Effector memory CD4-positive, alpha-beta T cell (primary cell): Measurements from ENCODE around the gene UCKL1.

Source experiments
- DNase-seq, 3 donors: peaks; one replicate each; pipeline ENCODE4 v3.0.0-alpha.2; 2020
- H3K27ac ChIP-seq: 2 replicates; pipeline ENCODE4 v1.7.0; 2013; ENCODE audit warnings: mild to moderate bottlenecking, low read length, moderate library complexity; ENCODE audit not compliant: insufficient read depth, poor library complexity, severe bottlenecking
- H3K27me3 ChIP-seq: replicated peaks from 2 replicates; pipeline ENCODE4 v1.7.0; 2013; ENCODE audit warnings: mild to moderate bottlenecking, low read length; ENCODE audit not compliant: insufficient read depth, control insufficient read depth, poor library complexity, severe bottlenecking
- H3K36me3 ChIP-seq: 2 replicates; pipeline ENCODE4 v1.7.0; 2013; ENCODE audit warnings: mild to moderate bottlenecking, low read length, moderate library complexity; ENCODE audit not compliant: control insufficient read depth, insufficient read depth
- H3K4me1 ChIP-seq: 2 replicates; pipeline ENCODE4 v1.7.0; 2013; ENCODE audit warnings: low read length, mild to moderate bottlenecking; ENCODE audit not compliant: control insufficient read depth, insufficient read depth, poor library complexity, severe bottlenecking
- H3K4me3 ChIP-seq: 2 replicates; pipeline ENCODE4 v1.7.0; 2013; ENCODE audit warnings: low read length, low read depth, mild to moderate bottlenecking; ENCODE audit not compliant: insufficient read depth, poor library complexity, severe bottlenecking
- H3K9me3 ChIP-seq: 2 replicates; pipeline ENCODE4 v1.7.0; 2013; ENCODE audit warnings: mild to moderate bottlenecking, low read length, moderate library complexity; ENCODE audit not compliant: control insufficient read depth
- total RNA-seq, 3 donors: gene quantifications; one replicate each; lab custom pipeline; 2026; lab: John Stamatoyannopoulos, UW

UCKL1 gene
- total RNA-seq: 32.3 to 39.4 (median 32.5) reads per million in 3 donors

DNA sequence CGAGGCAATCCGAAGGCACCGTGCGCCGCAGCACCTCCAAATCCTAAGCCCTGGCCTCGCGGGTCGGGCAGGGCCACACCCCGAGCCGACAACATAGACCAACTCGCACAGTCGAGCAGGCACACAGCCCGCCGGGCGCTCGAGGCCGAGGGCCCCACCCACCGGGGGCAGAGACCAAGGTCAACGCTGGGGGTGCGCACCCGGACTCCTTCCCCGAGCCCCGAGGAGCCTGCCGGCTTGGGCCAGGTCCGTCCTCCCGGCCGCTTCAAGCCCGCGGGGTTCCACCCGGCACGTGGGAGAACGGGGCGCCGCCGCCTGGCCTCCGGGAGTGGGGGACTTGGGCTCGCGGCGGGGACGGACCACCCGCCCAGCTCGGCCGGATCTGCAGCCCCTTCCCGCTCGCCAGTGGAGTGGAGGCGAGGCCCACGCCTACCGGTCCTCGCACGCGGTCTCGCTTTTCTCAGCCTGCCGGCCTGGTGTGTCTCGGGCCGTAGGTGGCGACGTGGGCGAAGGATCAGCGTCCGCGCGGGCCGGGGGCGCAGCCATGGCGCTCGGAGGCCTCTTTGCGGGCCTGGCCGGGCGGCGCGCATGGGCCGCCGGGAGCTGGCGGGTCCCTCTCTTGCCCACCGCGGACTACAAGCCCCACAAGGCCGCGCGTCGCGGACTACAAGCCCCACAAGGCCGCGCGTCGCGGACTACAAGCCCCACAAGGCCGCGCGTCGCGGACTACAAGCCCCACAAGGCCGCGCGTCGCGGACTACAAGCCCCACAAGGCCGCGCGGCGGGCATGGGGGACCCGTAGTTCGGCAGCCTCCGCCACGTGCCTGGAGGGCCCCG is at the start of gene UCKL1:
Gene UCKL1 (minus strand): TSS at position 590 of the 837 bp plus-strand sequence. CDS start 44 bp downstream, at position 546.
- H3K9me3 ChIP-seq: no peaks in the 10 kb centered on the region
- H3K36me3 ChIP-seq: peaks cover 11% of the 10 kb centered on the region

GRCh38 chr20:64005394-64005793 is 49.2 kb upstream of the UCKL1 start:
- Histone ChIP-seq H3K9me3 (peaks cover 12% of the 10 kb centered on the region), H3K27ac (no peak overlapping the region), H3K4me1 (peaks cover 8% of the 10 kb centered on the region), H3K36me3 (peaks cover 86% of the 10 kb centered on the region), H3K4me3 (no peak overlapping the region), H3K27me3 (no peaks in the 10 kb centered on the region)
- DNase-seq: no peak

More for the DNA sequence above, at the start of gene UCKL1:
- H3K27me3 ChIP-seq: no peaks in the 10 kb centered on the region
- peak within 1 kb of the TSS; percentile 79 for H3K27ac ChIP-seq
- DNase-seq: peak; percentile 81 to 87 (median 82)
- H3K4me1 ChIP-seq: peaks cover 49% of the 10 kb centered on the region
- H3K4me3 ChIP-seq: peak within 1 kb of the TSS; percentile 83

DNA sequence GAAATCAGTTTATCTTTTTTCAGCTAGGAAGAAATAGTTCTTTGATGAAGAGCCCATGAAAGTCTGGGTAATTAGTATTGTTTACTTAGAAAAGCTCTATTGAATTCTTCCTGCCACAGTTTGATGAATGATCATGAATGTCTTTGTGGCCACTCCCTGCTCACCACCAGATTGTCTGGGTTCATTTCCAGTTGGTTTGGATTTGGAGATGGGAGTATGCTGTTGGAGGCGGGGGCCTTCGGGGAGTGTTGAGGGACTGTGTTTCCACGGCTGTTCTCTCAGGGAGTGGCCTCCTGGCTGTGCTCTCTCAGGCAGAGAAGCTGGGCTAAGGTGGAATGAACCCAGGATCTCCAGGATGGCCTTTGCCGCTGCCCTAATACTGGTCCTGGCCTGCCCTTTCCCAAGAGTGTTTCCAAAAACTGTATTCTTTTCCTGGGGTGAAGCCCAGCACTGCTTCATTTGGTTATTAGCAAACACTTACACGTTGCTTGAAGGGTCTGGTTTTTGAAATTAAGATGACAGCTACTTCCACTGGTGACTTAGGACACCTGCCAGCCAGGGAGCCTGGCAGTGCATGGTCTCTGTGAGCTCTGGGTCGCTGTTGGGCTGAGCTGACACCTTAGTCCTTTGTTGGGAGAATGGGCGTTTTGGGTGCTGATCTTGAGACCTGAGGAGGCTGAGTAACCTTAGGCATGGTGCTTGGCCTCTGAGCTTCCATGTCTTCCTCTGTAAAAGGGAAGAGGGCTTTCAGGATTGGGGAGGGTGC is 47.9 kb upstream of the UCKL1 start:
- Histone ChIP-seq H3K9me3 (peaks cover 3% of the 10 kb centered on the region), H3K4me3 (no peak overlapping the region), H3K4me1 (no peaks in the 10 kb centered on the region), H3K36me3 (peaks cover 85% of the 10 kb centered on the region), H3K27me3 (no peaks in the 10 kb centered on the region), H3K27ac (no peak overlapping the region)
- no peak for DNase-seq

DNA sequence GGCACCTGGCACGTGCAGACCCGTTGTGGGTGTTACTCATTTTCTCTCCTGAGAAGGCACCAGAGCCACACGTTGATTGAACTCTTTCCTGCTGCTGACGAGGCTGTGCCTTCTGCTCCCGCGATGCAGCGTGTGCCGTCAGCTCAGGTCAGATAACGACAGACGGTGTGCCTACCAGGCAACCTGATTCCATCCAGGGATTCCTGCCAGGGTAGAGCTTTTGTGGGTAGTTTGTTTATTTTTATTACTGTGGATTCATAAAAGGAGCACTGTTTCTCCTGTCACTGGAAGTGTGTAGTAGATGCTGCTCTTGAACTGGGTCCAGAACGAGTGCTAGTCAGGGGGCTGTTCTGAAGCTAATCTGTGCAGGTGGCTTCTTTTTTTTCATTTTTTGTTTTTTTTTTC is 45.4 kb upstream of the UCKL1 start:
- Histone ChIP-seq H3K9me3 (no peaks in the 10 kb centered on the region), H3K4me1 (no peaks in the 10 kb centered on the region), H3K4me3 (no peak overlapping the region), H3K27ac (no peak overlapping the region), H3K27me3 (no peaks in the 10 kb centered on the region), H3K36me3 (peaks cover 70% of the 10 kb centered on the region)
- no peak for DNase-seq

DNA sequence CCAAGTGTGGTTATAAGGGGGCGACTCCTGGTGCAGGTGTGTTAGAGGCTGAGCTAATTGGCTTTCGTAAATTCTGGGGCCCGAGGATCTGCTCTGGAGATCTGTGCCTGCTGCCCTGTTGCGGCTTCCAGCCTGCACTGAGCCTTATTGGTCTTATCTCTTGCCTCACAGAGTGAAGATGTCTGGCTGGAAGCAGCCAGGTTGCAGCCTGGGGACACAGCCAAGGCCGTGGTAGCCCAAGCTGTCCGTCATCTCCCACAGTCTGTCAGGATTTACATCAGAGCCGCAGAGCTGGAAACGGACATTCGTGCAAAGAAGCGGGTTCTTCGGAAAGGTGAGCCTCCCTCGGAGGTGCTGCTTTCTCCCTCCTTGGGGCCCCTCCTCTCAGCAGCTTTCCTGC is 44.7 kb upstream of the UCKL1 start:
- Histone ChIP-seq H3K36me3 (peaks cover 72% of the 10 kb centered on the region), H3K9me3 (no peaks in the 10 kb centered on the region), H3K27me3 (no peaks in the 10 kb centered on the region), H3K27ac (no peak overlapping the region), H3K4me1 (no peaks in the 10 kb centered on the region), H3K4me3 (no peak overlapping the region)
- no peak for DNase-seq

DNA sequence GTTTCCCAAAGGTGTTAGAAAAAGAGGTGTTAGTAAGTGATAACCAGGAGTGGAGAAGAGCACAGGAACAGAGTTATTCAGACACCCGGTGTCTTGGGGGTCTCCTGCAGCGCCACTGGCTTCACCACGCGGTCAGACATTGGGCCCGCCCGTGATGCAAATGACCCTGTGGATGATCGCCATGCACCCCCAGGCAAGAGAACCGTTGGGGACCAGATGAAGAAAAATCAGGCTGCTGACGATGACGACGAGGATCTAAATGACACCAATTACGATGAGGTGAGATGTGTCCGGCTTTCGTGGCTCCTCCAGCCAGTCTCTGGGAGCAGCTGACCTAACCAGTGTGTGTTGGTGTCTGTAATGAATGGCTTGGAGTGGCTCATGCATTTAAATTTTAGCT is 26.7 kb upstream of the UCKL1 start:
- peaks cover 28% of the 10 kb centered on the region for H3K36me3 ChIP-seq
- no peak for DNase-seq

DNA sequence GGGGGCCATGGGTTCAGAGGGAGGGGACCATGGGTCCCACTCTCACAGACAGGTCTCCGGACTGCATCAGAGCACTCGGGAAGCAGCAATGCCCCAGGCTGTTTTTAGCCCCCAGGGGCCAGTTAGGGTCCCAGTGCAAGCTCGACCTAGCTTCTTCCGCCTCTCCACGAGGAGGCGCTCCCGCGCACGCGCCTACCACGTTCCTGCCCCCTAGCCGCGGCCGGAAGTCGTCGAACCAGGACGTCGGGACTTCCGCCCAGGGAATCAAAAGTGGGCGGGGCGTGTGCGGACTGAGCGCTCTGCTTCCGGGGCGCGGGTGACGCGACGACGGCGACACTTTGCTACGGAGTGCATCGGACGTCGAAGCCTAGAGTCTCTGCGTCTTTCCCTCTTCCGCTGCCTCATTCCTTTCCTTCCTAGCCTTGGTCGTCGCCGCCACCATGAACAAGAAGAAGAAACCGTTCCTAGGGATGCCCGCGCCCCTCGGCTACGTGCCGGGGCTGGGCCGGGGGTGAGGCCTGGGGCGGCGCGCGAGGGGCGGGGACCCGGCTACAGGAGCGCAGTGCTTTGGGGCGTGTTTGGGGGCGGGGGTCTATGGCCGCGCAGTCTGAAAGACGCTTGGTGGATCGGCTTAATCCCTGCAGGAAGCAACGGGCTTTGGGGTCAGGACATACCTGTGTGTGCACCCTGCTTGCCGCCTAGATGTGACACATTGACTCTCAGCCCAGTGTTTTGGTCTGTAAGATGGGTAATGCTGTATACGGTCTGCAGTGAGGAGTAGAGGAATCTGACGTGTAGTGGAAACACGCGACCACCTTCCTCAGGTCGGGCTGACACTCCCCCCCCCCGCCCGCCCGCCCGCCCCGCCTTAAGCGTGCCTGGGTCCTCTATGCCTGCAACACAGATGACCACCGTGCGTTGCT is 24.9 kb upstream of the UCKL1 start, which contains the start of gene PRPF6:
Gene PRPF6 (plus strand): TSS at position 327 of the 923 bp plus-strand sequence. CDS start 114 bp downstream, at position 441.
- peaks cover 36% of the 10 kb centered on the region for H3K4me1 ChIP-seq
- peak; percentile 85 to 92 (median 91) for DNase-seq
- peak within 1 kb of the TSS; percentile 90 for H3K27ac ChIP-seq
- no peaks in the 10 kb centered on the region for H3K27me3 ChIP-seq
- H3K36me3 ChIP-seq: peaks cover 17% of the 10 kb centered on the region
- H3K4me3 ChIP-seq: peak within 1 kb of the TSS; percentile 77
- H3K9me3 ChIP-seq: no peaks in the 10 kb centered on the region

More for the DNA sequence above, 26.7 kb upstream of the UCKL1 start:
- no peaks in the 10 kb centered on the region for H3K27me3 ChIP-seq
- no peak overlapping the region for H3K27ac ChIP-seq
- peaks cover 27% of the 10 kb centered on the region for H3K4me1 ChIP-seq
- no peaks in the 10 kb centered on the region for H3K9me3 ChIP-seq
- H3K4me3 ChIP-seq: no peak overlapping the region

- H3K4me3 ChIP-seq: peak overlapping the region; percentile 77
- peaks cover 36% of the 10 kb centered on the region for H3K4me1 ChIP-seq
- H3K36me3 ChIP-seq: peaks cover 13% of the 10 kb centered on the region
- no peaks in the 10 kb centered on the region for H3K9me3 ChIP-seq
- H3K27ac ChIP-seq: peak overlapping the region; percentile 90
- DNase-seq: peak in 1 of 3 donors; percentile 31
- no peaks in the 10 kb centered on the region for H3K27me3 ChIP-seq
These were observed 24.1 kb upstream of the UCKL1 start for GRCh38 chr20:63980317-63980805.
